T-helper 22 cell (primary cell): ENCODE measurements around the gene ARHGEF5.
"Not testable (repeated sequence)": the region's sequence is repeated elsewhere in the genome, so short reads cannot be mapped to it uniquely, and the experiment has no call there.

Experiments used
- DNase-seq: peaks from one replicate; pipeline ENCODE4 v3.0.0-alpha.2; 2020; ENCODE audit warnings: low read depth

The ARHGEF5 gene

DNA sequence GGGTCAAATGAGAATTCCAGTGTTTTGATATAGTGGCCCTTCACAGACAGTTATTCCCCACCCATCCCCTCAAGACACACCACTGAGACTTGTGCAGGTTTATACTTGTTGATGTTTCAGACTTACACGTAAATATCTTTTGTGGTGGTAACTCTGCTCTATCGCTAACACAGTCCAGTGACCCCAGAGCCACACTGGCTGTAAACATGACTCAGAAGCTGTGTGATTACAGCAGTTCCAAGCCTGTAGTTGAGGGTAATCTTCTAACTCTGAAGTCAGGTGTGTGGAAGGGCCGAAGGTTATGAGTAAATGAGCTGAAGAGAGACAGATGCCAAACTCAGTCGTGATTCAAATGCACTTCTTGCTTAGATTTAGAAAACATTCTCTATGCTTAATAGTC lies 28.9 kb downstream of the ARHGEF5 start:
- no peak for DNase-seq

DNA sequence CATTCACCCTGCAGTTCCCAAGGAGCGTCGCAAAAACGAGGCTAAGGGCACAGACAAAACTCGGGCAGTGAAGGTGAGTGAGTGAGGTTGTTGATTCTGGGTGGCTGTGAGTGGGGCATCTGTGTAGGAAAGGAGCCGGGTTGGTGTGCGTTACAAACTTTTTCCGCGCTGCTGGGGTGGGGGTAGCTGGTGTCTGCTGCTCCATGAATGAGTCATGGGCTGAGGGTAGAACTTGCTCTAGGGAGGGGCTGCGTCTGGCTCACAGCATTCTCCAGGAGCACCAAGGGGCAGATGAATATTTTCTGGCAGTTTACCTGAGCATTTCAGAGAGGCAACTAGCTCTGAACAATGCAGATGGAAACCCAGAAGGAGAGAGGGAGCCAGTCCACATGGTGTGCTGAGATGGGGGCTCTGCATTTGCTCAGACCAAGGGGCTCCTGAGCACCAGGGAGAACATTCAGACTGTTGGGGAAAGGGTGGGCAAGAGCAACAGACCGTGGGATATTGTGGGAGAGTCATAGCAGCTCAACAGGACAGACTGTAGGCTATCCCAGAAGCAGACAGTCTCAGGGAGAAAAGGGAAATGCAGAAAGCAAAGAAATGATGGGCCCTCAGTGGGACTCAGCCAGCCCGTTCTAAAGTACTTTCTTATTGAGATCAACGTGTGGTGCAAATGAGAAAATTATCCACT lies 29.5 kb downstream of the ARHGEF5 start:
- DNase-seq, result no peak

DNA sequence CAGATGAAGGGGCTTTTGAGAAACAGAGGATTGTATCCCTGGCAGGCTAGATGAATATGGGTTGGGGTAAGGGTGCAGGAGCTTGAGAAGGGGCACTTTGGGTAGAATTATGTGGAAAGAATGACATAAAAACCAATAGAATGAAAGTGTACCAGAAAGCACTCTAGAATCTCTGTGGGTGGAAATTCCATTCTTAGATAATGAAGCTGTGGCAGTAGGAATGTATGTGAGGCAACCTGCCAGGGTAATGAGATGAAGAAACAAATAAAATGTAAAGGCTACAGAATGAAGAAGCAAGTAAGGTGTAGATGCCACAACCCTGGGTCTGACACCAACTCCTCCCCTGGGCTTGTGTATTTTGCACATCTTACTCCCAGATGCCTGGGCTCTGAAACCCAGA lies 31.5 kb downstream of the ARHGEF5 start:
- no peak for DNase-seq

DNA sequence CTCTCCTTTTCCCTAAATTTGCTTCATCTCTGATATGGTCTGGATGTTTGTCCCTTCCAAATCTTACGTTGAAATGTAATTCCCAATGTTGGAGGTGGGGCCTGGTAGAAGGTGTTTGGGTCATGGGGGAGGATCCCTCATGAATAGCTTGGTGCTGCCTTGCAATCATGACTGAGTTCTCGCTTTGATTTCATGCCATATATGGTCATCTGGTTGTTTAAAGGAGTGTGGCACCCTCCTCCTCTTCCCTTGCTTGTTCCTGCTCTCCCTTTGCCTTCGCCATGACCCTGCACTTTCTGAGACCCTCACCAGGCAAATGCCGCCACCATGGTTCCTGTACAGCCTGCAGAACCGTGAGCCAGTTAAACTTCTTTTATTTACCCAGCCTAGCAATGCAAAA lies 33.7 kb downstream of the ARHGEF5 start:
- no peak for DNase-seq

- DNase-seq, result no peak
Measured at GRCh38 chr7:144390481-144390880, 35.3 kb downstream of the ARHGEF5 start.

DNA sequence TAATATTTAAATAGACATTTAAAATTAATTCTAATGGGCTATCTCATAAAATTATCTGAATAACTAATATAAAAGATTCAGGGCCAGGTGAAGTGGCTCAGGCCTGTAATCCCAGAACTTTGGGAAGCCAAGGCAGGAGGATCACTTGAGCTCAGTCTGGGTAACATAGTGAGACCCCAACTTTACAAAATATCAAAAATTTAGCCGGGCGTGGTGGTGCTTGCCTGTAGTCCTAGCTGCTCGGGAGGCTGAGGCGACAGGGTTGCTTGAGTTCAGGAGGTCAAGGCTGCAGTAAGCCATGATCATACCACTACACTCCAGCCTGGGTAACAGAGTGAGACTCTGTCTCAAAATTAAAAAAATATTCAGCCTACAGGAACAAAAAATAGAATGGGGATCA lies 35.8 kb downstream of the ARHGEF5 start:
- DNase-seq, result no peak

- DNase-seq, result no peak
Measured at GRCh38 chr7:144391823-144392255, 36.6 kb downstream of the ARHGEF5 start.

GRCh38 chr7:144397086-144397485 lies 41.9 kb downstream of the ARHGEF5 start:
- DNase-seq, result no peak

GRCh38 chr7:144398291-144398690 lies 43.1 kb downstream of the ARHGEF5 start:
- no peak for DNase-seq

DNA sequence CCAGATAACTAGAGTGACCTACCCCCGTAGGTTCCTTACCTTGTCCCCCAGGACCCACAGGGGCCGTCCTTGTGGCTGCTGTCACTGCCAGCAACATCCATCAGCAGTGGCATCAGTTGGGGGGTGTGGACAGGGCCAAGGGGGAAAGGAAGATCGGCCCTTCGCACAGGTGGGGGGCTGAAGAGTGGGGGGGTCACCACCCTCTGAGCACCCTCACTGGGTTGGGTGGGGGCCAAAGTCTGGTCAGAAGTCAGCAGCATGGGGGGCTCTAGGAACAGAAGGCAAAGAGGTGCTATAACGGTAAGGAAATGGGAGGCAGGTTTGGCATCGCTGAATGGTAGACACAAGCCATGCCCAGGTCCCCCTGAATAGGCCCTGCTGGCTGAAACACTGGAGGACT lies 43.7 kb downstream of the ARHGEF5 start:
- DNase-seq, result no peak

DNA sequence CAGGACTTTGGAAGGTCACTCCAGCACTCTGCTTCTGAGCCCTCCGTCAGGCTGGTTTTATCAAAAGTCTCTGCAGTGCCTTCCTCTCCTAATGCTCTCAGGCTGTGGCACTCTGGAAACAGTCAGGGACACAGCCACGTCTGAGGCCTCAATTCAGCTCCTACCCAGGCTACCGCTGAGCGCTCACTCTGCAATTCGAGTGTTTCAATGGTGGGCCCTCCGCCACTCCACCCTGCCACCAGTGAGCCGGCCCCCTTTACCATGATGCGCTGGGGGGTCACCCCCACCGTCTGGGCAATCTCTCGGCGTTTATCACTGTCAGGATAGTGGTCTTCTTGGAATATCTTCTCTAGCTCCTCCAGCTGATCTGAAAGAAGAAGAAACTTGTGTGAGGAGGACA lies 44.7 kb downstream of the ARHGEF5 start:
- DNase-seq, result no peak

DNA sequence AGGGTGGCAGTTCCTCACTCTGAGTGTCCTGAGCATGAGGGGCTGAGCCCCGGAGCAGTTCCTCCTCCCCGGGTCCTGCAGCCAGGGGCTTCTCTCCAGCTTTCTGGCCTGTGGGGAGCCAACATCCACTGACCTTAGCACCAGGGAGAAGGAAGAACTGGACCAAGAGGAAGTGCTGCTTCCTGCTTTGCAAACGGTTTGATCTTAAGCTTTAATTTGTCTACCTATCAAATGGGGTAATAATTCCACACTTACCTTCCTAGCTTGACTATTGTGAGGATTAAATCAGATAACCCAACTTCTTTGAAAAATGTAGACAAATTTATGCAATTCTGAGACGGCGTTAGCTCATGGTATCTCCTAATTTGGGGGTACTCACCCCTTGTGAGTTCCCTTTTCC lies 46.3 kb downstream of the ARHGEF5 start:
- no peak for DNase-seq

DNA sequence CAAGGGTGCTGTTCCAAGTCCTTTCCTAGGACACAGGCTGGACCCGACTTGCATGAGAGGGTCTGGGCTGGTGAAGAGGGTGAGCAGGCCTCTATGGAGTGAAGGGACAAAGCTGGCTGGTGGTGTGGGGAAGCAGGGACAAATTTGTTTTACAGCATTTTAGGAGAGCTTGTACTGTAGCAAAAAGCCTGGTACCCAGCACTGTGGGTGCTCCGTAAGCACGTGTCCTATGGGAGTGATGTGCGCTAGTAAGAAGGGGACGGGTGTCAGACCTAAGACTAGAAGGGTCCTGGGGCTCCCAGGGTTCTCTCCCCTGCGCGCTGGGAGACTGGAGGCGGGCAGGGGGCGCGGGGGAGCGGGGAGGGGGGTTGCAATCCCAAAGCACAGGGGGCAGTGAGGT lies 47.9 kb downstream of the ARHGEF5 start:
- no peak for DNase-seq

DNA sequence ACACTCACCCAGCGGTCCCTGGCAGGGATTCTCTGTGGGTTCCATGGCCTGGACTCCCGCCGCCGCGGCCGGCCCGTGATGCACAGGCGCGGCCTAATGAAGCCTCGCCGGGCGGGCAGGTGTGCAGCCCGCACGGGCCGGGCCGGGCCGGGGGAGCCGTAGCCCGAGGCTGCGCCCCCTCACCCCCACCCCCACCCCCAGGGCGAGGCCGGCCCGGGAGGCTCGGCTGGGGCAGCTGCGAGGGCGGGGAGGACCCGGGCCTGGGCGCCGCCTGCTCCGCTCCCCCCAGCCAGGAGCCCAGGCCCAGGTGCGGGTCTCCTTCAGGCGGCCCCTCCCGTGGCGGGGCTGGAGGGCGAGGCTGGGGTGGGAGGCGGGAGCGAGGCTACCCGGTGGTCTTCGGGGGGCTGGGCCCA lies 48.5 kb downstream of the ARHGEF5 start, which contains the start of gene NOBOX:
TSS of gene NOBOX (minus strand) at position 45 of the 413 bp plus-strand sequence.
- no peak for DNase-seq

- no peak for DNase-seq
Measured at GRCh38 chr7:144404946-144405345, 49.7 kb downstream of the ARHGEF5 start.

- no peak for DNase-seq
Measured at GRCh38 chr7:144407266-144407931, 52.2 kb downstream of the ARHGEF5 start.

GRCh38 chr7:144408121-144408520 lies 52.9 kb downstream of the ARHGEF5 start:
- no peak for DNase-seq

- no peak for DNase-seq
Measured at GRCh38 chr7:144410441-144410840, 55.2 kb downstream of the ARHGEF5 start.

DNA sequence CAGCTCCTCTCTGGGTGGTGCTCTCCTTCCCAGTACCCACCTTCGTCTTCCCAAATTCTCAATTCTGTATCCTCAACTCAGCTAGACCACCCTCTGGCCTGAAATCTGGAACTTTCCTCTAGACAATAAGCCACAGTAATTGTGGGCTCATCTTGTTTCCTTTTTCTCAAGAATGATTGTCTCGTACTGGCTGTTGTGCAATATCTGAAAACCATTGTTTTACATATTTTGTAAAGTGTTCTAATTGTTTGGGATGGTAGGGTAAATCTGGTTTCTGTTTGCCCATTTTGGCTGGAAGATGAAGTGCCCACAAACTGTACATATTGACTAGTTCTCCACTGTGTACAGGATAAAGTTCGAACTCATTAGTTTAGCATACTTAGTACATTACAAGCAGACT lies 59.6 kb downstream of the ARHGEF5 start:
- DNase-seq, result no peak

- no peak for DNase-seq
Measured at GRCh38 chr7:144415858-144416257, 60.7 kb downstream of the ARHGEF5 start.

GRCh38 chr7:144416341-144416740 lies 61.1 kb downstream of the ARHGEF5 start:
- no peak for DNase-seq

GRCh38 chr7:144418931-144419330 lies 63.7 kb downstream of the ARHGEF5 start:
- not testable (repeated sequence) for DNase-seq

DNA sequence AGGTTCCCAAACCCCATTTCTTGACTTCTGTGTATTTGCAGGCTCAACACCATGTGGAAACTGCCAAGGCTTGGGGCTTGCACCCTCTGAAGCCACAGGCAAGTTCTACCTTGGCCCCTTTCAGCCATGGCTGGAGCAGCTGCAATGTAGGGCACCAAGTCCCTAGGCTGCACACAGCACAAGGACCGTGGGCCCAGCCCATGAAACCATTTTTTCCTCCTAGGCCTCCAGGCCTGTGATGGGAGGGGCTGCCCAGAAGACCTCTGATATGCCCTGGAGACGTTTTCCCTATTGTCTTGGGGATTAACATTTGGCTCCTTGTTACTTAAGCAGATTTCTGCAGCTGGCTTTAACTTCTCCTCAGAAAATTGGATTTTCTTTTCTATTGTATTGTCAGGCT lies 72.3 kb downstream of the ARHGEF5 start:
- not testable (repeated sequence) for DNase-seq

DNA sequence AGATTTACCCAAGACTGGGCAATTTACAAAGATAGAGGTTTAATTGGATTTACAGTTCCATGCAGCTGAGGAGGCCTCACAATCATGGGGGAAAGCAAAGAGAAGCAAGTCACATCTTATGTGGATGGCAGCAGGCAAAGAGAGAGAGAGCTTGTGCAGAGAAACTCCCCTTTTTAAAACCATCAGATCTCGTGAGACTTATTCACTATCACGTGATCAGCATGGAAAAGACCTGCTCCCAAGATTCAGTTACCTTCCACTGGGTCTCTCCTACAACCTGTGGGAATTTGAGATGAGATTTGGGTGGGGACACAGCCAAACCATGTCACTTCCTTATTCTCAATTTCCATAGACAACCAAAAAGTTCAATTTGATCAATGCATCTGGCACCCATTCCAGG lies 73.2 kb downstream of the ARHGEF5 start:
- no peak for DNase-seq
